Progenitor cell of endocrine pancreas (in vitro differentiated cells): ENCODE data around the gene PVR. TPM values are rescaled to one million over a fixed set of nuclear protein-coding genes. Genes with fewer than 3 reads are reported as not detected.
A peak's percentile ranks its signal among the peaks of the same experiment; 100 is the strongest.

Experiments used
- DNase-seq: peaks from one replicate; pipeline ENCODE4 v3.0.0; 2021; ENCODE audit warnings: low spot score; ENCODE audit not compliant: unreplicated experiment
- H3K27ac Mint-ChIP-seq: 2 replicates; pipeline ENCODE4 v1.8.0; 2021; ENCODE audit warnings: mild to moderate bottlenecking, moderate library complexity, mixed read lengths
- H3K27me3 Mint-ChIP-seq: 2 replicates; pipeline ENCODE4 v1.8.0; 2021; ENCODE audit warnings: mixed read lengths
- H3K36me3 Mint-ChIP-seq: 2 replicates; pipeline ENCODE4 v1.8.0; 2022; ENCODE audit warnings: mixed read lengths; ENCODE audit not compliant: insufficient read depth
- H3K4me1 Mint-ChIP-seq: 2 replicates; pipeline ENCODE4 v1.8.0; 2021; ENCODE audit warnings: low read depth, mixed read lengths
- H3K4me3 Mint-ChIP-seq: 2 replicates; pipeline ENCODE4 v1.8.0; 2021; ENCODE audit warnings: low read depth, mild to moderate bottlenecking, moderate library complexity, mixed read lengths
- H3K9me3 Mint-ChIP-seq: 2 replicates; pipeline ENCODE4 v1.8.0; 2021; ENCODE audit warnings: low read depth, mixed read lengths
- total RNA-seq: library from RNA; stranded (reverse); gene quantifications from 2 replicates; pipeline ENCODE4 v1.2.1, GENCODE V29; 2021
- TF ChIP-seq, protein P1 (sequence below): fragments of 200-600 bp; sonication (generic); IDR thresholded peaks from one replicate; pipeline ENCODE4 v1.5.0; 2021; ENCODE audit warnings: antibody characterized with exemption, mild to moderate bottlenecking; ENCODE audit not compliant: unreplicated experiment

Gene PVR
- total RNA-seq, 1 donor from 2014 or later: 61.2 TPM

DNA sequence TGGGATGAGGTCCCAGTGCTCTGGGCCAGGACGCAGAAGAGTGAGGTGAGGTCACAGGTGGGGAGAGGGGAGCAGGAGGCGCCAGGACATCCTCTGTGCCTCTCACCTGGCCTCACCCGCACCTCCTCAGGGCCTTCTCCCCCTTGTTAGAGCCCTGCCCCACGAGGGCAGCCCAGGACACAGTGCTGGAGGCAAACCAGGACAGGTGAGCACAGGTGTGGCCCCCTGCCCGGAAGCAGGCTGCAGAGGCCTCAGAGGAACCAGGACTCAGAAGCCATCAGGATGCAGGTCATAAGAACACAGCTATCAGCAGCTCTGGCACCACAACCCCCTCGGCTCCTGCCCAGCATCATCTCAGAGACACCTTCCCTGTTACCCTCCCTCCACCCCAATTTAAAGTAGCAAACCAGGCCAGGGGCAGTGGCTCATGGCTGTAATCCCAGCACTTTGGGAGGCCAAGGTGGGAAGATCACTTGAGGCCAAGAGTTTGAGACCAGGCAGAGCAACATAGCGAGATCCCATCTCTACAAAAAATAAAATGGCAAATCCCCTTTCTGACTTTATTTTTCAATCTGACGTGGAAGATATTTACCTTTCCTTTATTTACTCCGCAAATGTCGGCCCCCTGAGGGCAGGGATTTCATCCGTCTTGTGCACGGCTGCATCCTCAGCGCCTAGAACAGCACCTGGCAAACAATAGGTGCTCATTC lies 54.9 kb downstream of the PVR start, which contains the start of gene CEACAM16:
Gene CEACAM16 (plus strand): TSS at position 660 of the 710 bp plus-strand sequence. CDS start 2,306 bp downstream, outside the sequence.
- H3K4me3 Mint-ChIP-seq: no peak within 1 kb of the TSS
- no peaks in the 10 kb centered on the region for H3K9me3 Mint-ChIP-seq
- no peaks in the 10 kb centered on the region for H3K27me3 Mint-ChIP-seq
- H3K27ac Mint-ChIP-seq: peak within 1 kb of the TSS; percentile 64
- H3K36me3 Mint-ChIP-seq: no peaks in the 10 kb centered on the region
- H3K4me1 Mint-ChIP-seq: peaks cover 14% of the 10 kb centered on the region
- no peak for DNase-seq
- TF ChIP-seq, protein P1, sequence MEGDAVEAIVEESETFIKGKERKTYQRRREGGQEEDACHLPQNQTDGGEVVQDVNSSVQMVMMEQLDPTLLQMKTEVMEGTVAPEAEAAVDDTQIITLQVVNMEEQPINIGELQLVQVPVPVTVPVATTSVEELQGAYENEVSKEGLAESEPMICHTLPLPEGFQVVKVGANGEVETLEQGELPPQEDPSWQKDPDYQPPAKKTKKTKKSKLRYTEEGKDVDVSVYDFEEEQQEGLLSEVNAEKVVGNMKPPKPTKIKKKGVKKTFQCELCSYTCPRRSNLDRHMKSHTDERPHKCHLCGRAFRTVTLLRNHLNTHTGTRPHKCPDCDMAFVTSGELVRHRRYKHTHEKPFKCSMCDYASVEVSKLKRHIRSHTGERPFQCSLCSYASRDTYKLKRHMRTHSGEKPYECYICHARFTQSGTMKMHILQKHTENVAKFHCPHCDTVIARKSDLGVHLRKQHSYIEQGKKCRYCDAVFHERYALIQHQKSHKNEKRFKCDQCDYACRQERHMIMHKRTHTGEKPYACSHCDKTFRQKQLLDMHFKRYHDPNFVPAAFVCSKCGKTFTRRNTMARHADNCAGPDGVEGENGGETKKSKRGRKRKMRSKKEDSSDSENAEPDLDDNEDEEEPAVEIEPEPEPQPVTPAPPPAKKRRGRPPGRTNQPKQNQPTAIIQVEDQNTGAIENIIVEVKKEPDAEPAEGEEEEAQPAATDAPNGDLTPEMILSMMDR: no peak

DNA sequence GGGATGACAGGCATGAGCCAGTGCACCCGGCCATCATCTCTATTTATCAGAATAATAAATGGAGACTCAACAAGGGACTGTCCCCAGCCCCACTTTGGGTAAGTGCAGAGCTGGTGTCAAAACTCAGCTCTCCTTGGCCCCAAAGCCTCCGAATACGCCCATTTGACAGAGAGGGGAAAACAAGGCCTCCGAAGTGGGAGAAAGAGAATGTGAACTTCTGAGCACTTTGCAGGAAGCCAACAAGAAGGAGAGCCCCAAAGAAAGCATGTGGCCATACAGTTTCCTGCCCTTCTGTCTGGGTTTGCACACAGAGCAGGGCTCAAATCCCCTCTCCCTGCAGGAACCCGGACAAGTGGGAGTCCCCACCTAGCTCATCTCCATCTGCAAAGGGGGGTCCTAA lies 56.8 kb downstream of the PVR start:
- TF ChIP-seq, protein P1: no peak
- H3K27me3 Mint-ChIP-seq: no peaks in the 10 kb centered on the region

DNA sequence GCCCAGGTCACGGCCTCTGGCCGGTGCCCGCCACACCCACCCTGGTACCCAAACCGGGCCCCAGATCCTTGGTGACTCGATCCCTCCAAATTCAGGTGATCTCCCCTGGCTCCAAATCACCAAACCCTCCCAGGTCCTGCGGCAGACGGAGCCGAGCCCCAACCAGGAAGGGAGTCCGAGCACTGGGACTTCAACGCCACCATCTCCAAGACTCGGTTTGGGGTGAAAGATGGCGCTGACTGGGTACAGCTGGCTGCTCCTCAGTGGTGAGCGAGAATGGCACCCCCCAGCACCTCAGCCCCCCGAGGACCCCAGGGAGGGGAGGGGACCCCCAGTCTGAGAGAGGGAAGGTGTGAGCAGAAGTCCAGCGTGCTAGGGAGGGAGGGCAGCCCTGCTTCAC lies 57.5 kb downstream of the PVR start:
- no peak overlapping the region for H3K27ac Mint-ChIP-seq
- no peaks in the 10 kb centered on the region for H3K9me3 Mint-ChIP-seq
- H3K4me1 Mint-ChIP-seq: peaks cover 7% of the 10 kb centered on the region
- no peaks in the 10 kb centered on the region for H3K36me3 Mint-ChIP-seq
- TF ChIP-seq, protein P1: no peak
- DNase-seq: no peak
- H3K27me3 Mint-ChIP-seq: no peaks in the 10 kb centered on the region
- no peak overlapping the region for H3K4me3 Mint-ChIP-seq

More for the DNA sequence above, 56.8 kb downstream of the PVR start:
- no peak overlapping the region for H3K27ac Mint-ChIP-seq
- H3K9me3 Mint-ChIP-seq: no peaks in the 10 kb centered on the region
- no peak overlapping the region for H3K4me3 Mint-ChIP-seq
- DNase-seq: no peak
- H3K4me1 Mint-ChIP-seq: peaks cover 11% of the 10 kb centered on the region
- H3K36me3 Mint-ChIP-seq: no peaks in the 10 kb centered on the region

DNA sequence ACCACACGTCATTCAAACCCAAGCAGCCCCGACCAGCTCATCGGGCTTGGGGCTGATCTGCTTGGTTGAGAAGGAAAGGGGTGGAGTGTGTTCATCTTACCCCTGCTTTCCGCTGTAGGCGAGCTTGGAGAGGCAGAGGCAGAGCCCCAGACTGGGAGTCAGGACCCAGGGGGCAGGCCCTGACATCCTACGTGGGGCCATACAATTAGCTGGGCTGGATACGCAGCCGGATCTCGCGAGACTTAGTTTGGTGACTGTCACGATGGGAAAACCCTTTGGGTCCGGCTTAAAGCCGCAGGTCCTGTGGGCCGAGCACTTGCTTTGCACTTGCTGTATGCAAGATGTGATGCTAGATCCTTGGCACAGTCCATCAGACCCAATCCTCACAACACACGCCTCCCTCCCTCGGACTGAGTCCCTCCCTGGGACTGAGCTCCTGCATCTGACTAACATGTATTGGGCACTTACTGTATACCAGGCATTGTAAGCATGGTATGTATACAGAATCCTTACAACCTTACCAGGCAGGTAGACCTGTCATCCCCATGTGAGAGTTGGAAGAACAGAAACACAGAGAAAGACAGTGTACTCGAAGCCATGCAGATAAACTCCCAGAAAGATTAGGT lies 59.0 kb downstream of the PVR start:
- Mint-ChIP-seq H3K9me3 (no peaks in the 10 kb centered on the region), H3K36me3 (no peaks in the 10 kb centered on the region), H3K27ac (no peak overlapping the region), H3K4me3 (no peak overlapping the region), H3K4me1 (no peaks in the 10 kb centered on the region), H3K27me3 (no peaks in the 10 kb centered on the region)
- DNase-seq: no peak
- TF ChIP-seq, protein P1: no peak

DNA sequence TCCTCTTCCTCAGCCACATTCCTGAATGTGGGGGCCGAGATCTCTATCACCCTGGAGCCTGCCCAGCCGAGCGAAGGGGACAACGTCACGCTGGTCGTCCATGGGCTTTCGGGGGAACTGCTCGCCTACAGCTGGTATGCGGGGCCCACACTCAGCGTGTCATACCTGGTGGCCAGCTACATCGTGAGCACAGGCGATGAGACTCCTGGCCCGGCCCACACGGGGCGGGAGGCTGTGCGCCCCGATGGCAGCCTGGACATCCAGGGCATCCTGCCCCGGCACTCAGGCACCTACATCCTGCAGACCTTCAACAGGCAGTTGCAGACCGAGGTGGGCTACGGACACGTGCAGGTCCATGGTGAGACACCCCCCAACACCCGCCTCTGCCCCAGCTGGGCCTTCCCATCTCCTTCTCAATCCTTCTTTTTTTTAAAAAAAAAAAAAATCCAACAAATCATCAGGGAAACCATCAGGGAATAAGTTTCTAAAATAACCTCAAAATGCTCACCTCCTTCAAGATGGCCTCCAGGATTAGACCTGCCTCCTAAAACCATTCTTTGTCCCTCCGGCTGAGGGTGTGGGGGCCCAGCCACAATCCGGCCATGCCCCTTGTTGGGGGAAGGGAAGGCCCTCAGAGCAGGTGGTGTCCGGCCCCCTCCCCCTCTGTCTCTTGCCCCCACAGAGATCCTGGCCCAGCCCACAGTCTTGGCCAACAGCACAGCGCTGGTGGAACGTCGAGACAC lies 59.8 kb downstream of the PVR start:
- H3K9me3 Mint-ChIP-seq: no peaks in the 10 kb centered on the region
- TF ChIP-seq, protein P1: no peak
- no peaks in the 10 kb centered on the region for H3K27me3 Mint-ChIP-seq
- no peaks in the 10 kb centered on the region for H3K4me1 Mint-ChIP-seq
- H3K4me3 Mint-ChIP-seq: no peak overlapping the region
- no peaks in the 10 kb centered on the region for H3K36me3 Mint-ChIP-seq
- no peak for DNase-seq
- H3K27ac Mint-ChIP-seq: no peak overlapping the region
